Measurements from ENCODE around the gene SLC52A1.
A peak's percentile ranks its signal among the peaks of the same experiment; 100 is the strongest.
"Not testable (repeated sequence)": the region's sequence is repeated elsewhere in the genome, so short reads cannot be mapped to it uniquely, and the experiment has no call there.

The SLC52A1 gene

GRCh38 chr17:5030168-5030567, 5.1 kb downstream of the SLC52A1 start:
- not testable (repeated sequence) for DNase-seq

- no peak for DNase-seq
Observed at GRCh38 chr17:5027916-5028315, 7.3 kb downstream of the SLC52A1 start.

- no peak for DNase-seq
Observed at GRCh38 chr17:5027299-5027698, 7.9 kb downstream of the SLC52A1 start.

GRCh38 chr17:5024604-5025003, 10.6 kb downstream of the SLC52A1 start:
- DNase-seq = no peak

DNA sequence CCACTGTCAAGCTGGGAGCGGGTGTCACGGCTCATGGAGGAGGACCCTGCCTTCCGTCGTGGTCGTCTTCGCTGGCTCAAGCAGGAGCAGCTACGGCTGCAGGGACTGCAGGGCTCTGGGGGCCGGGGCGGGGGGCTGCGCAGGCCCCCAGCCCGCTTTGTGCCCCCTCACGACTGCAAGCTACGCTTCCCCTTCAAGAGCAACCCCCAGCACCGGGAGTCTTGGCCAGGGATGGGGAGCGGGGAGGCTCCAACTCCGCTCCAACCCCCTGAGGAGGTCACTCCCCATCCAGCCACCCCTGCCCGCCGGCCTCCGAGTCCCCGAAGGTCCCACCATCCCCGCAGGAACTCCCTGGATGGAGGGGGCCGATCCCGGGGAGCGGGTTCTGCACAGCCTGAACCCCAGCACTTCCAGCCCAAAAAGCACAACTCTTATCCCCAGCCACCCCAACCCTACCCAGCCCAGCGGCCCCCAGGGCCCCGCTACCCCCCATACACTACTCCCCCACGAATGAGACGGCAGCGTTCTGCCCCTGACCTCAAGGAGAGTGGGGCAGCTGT, 11.6 kb downstream of the SLC52A1 start:
- no peak for DNase-seq

DNA sequence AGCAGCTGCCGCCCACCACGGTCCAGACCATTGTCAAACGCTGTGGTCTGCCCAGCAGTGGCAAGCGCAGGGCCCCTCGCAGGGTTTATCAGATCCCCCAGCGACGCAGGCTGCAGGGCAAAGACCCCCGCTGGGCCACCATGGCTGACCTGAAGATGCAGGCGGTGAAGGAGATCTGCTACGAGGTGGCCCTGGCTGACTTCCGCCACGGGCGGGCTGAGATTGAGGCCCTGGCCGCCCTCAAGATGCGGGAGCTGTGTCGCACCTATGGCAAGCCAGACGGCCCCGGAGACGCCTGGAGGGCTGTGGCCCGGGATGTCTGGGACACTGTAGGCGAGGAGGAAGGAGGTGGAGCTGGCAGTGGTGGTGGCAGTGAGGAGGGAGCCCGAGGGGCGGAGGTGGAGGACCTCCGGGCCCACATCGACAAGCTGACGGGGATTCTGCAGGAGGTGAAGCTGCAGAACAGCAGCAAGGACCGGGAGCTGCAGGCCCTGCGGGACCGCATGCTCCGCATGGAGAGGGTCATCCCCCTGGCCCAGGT, 13.0 kb downstream of the SLC52A1 start:
- DNase-seq = no peak

GRCh38 chr17:5020502-5021023, 14.7 kb downstream of the SLC52A1 start:
- DNase-seq = no peak

DNA sequence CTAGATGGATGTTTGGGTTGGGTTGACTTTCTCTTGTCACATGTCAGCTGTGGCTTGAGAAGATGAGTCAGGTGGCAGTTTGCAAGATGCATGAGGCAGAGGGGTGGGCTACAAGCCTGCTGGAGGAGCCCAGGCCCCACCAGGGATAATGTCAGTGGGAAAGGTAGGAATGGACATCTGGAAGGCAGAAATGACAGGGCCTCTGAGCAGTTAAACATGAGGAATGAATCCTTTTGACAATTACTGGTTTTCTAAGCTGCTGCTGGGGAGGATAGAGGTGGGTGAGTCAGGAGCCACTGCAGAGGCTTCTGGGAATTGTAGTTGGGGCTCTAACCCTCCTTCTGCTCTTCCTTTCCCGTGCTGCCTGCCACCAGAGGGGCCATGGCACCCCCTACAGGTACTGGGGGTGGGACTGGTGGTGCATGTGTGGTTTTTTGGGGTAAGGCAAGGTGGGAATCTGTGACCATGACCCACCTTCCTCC, 15.7 kb downstream of the SLC52A1 start:
- DNase-seq = no peak

- no peak for DNase-seq
Observed at GRCh38 chr17:5014357-5014756, 20.9 kb downstream of the SLC52A1 start.

- DNase-seq = no peak
Observed at GRCh38 chr17:5011928-5012327, 23.3 kb downstream of the SLC52A1 start.

- no peak for DNase-seq
Observed at GRCh38 chr17:5003214-5003867, 31.9 kb downstream of the SLC52A1 start.

GRCh38 chr17:5002121-5002788, 33.0 kb downstream of the SLC52A1 start:
- no peak for DNase-seq

DNA sequence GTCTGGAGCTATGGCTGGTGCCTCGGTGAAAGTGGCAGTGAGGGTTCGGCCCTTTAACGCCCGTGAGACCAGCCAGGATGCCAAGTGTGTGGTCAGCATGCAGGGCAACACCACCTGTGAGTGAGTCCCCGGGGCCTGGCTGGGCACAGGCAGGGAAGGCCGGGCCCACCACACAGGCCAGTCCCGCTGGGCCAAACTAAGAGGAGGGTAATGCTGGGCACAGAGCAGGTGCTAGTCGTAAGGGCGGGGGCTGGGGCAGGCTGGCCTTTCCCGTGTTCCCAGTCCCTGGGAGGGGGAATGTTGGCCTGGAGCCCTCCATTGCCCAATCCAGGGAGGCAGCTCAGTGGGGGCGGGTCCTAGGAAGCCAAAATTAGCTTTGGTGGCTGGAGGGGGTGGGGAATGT, 35.0 kb downstream of the SLC52A1 start:
- DNase-seq = no peak

DNA sequence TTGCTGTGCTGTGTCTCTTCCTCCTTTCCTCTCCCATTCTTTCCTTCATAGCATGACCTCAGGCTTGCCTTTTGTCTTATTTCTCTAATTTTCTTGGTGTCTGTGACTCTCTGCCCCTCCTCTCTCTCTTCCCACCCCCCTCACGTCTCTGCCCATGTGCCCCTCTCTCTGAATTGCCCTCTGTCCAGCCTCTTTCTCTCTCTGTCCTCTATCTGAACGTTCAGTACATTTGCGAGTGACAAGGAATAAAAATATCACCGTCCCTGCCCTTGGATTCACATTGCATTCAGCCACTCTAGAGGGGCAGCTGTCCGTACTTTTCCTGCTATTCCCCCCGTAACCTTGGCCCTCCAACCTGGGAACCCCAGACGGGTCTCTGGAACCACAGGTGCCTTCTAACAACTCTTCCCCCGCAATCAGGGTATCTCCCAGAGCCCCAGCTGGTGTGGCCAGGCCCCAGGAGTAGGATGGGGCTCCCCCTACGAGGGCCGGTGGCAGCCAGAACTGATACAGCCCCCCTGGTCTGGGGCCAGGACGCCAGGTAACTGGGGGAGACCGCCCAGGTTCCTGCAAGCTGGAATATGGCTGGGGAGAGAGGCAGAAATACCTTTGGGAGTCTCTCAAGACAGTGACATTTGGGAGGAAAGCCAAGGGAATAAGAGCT, 35.7 kb downstream of the SLC52A1 start:
- no peak for DNase-seq

DNA sequence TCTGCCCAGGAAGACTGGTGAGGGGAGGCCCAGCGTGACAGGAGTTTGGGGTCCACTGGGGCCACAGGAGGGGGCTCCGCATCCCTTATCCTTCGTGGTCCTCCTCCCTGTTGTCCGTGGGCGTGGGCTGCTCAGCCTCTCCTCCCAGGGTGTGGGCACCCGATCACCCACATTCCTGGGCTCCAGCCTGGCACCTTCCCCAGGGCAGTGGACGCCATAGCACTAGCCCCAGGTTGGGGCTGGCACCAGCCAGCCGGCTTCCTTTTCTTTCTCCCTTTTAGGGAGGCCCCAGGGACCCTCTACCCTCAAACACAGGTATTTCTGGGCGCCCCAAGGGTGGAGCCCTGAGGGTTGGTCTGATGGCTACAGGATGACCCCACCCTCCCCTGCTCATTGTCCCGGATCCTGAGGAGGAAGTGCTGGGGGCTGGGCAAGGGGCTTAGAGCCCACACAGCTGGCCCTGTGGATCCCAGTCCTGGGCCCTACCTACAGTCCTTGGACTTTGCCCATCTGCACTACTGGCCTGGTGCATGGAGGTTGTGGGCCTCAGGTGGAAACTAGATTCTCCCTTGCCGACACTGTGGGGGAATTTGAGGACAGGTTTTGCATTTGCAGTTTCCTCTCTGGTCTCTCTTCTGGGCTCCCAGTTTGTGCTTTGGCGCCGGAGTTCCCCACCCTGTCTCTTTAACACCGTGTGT, 36.3 kb downstream of the SLC52A1 start:
- no peak for DNase-seq

- no peak for DNase-seq
Observed at GRCh38 chr17:4998027-4998731, 37.0 kb downstream of the SLC52A1 start.

DNA sequence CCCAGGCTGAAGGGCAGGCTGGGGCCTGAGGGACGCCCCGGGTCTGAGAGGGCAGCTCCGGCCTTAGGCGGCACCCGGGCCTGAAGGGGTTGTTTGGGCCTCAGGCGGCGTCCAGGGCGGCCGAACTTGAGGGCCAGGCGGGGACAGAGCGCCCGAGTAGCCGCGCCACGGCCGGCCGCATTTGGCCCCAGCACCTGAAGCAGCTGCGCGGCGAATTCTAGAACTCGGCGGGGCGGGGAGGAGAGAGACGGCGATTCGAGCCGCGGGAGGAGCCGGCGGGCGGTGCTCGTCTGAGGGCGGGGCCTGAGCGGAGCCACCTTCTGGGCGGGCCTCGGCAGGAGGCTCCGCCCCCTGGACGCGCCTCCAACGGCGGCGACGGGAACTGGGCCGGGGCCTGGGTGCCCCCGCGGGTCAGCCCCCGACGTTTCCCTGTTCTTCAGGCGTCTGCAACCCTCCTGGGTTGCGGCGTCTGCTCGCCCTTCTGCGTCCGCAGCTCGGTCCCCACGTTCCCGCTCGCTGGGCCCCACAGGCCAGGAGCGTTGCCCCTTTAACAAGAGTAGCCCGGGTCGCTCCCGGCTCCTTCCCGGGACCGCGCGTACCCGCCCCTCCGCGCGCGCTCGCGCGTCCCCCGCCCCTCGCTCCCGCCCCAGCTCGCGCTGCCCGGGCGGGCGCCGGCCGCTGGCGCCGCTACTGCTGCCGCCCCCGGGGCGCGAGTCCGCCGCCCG, 37.8 kb downstream of the SLC52A1 start, which contains the start of the genes INCA1 and KIF1C:
Gene INCA1 (minus strand): TSS at position 221 of the 725 bp plus-strand sequence. CDS start 3,085 bp downstream, outside the sequence.
Gene KIF1C (plus strand): TSS at position 649 of the 725 bp plus-strand sequence. CDS start 2,297 bp downstream, outside the sequence.
- peak; percentile 87 to 90 for DNase-seq

GRCh38 chr17:4994081-4994595, 41.1 kb downstream of the SLC52A1 start:
- DNase-seq = no peak

- DNase-seq = peak in 1 of 2 experiments; percentile 26
Observed at GRCh38 chr17:4987767-4988567, 47.3 kb downstream of the SLC52A1 start.

All from NCI-H446 (cell line).